Measurements from ENCODE around the gene MOGAT2. TPM values are rescaled to one million over a fixed set of nuclear protein-coding genes. Genes with fewer than 3 reads are reported as not detected.

The MOGAT2 gene
- total RNA-seq, 1 donor from 2014 or later = not detected

GRCh38 chr11:75779960-75780359 is 62.3 kb downstream of the MOGAT2 start:
- no peaks in the 10 kb centered on the region for H3K4me1 Mint-ChIP-seq (ENCODE audit: low read depth)
- no peaks in the 10 kb centered on the region for H3K36me3 Mint-ChIP-seq (ENCODE audit: low read depth)
- TF ChIP-seq CTCF (IDR thresholded peaks at IDR 0.05) = no peak
- no peak overlapping the region for H3K27ac Mint-ChIP-seq (ENCODE audit: unreplicated experiment)
- H3K4me3 Mint-ChIP-seq (ENCODE audit: unreplicated experiment) = no peak overlapping the region
- H3K27me3 Mint-ChIP-seq (ENCODE audit: low read depth) = peaks cover 2% of the 10 kb centered on the region
- no peak for DNase-seq (ENCODE audit: low spot score)
- no peaks in the 10 kb centered on the region for H3K9me3 Mint-ChIP-seq (ENCODE audit: low read depth)

GRCh38 chr11:75780888-75781287 is 63.2 kb downstream of the MOGAT2 start:
- Mint-ChIP-seq H3K27me3 (ENCODE audit: low read depth) (peaks cover 2% of the 10 kb centered on the region), H3K27ac (ENCODE audit: unreplicated experiment) (no peak overlapping the region), H3K9me3 (ENCODE audit: low read depth) (no peaks in the 10 kb centered on the region), H3K36me3 (ENCODE audit: low read depth) (no peaks in the 10 kb centered on the region), H3K4me3 (ENCODE audit: unreplicated experiment) (no peak overlapping the region), H3K4me1 (ENCODE audit: low read depth) (no peaks in the 10 kb centered on the region)
- DNase-seq (ENCODE audit: low spot score) = no peak
- no peak for TF ChIP-seq CTCF (IDR thresholded peaks at IDR 0.05)

GRCh38 chr11:75781296-75781695 is 63.7 kb downstream of the MOGAT2 start:
- Mint-ChIP-seq H3K36me3 (ENCODE audit: low read depth) (no peaks in the 10 kb centered on the region), H3K4me1 (ENCODE audit: low read depth) (no peaks in the 10 kb centered on the region), H3K4me3 (ENCODE audit: unreplicated experiment) (no peak overlapping the region), H3K27me3 (ENCODE audit: low read depth) (no peaks in the 10 kb centered on the region), H3K9me3 (ENCODE audit: low read depth) (no peaks in the 10 kb centered on the region), H3K27ac (ENCODE audit: unreplicated experiment) (no peak overlapping the region)
- no peak for TF ChIP-seq CTCF (IDR thresholded peaks at IDR 0.05)
- no peak for DNase-seq (ENCODE audit: low spot score)

GRCh38 chr11:75781831-75782230 is 64.2 kb downstream of the MOGAT2 start:
- Mint-ChIP-seq H3K27me3 (ENCODE audit: low read depth) (no peaks in the 10 kb centered on the region), H3K4me1 (ENCODE audit: low read depth) (no peaks in the 10 kb centered on the region), H3K36me3 (ENCODE audit: low read depth) (no peaks in the 10 kb centered on the region), H3K4me3 (ENCODE audit: unreplicated experiment) (no peak overlapping the region), H3K27ac (ENCODE audit: unreplicated experiment) (no peak overlapping the region), H3K9me3 (ENCODE audit: low read depth) (no peaks in the 10 kb centered on the region)
- no peak for DNase-seq (ENCODE audit: low spot score)
- TF ChIP-seq CTCF (IDR thresholded peaks at IDR 0.05) = no peak

Other genes with a start within 250 kb of the MOGAT2 start
- 8.9 to 12.6 TPM (median 11.3 TPM) in 3 replicates for gene GDPD5, start 191.9 kb upstream of the MOGAT2 start, total RNA-seq
- gene SERPINH1, start 155.6 kb upstream of the MOGAT2 start, total RNA-seq = 1,000 to 1,204 TPM (median 1,170 TPM) in 3 replicates
- 14.2 to 26.4 TPM (median 25.9 TPM) in 3 replicates for gene MAP6, start 48.8 kb upstream of the MOGAT2 start, total RNA-seq
- gene DGAT2, start 50.9 kb downstream of the MOGAT2 start, total RNA-seq = 1.3 to 1.6 TPM in 2 of 3 replicates, not detected in the other
- 15.7 to 32.5 TPM (median 16.9 TPM) in 3 replicates for gene UVRAG, start 97.4 kb downstream of the MOGAT2 start, total RNA-seq

Data from chondrocyte (in vitro differentiated cells).